HFFc6 (cell line): Measurements from ENCODE around the gene ITGA2B. TPM values are rescaled to one million over a fixed set of nuclear protein-coding genes. Genes with fewer than 3 reads are reported as not detected.

Experiments
- DNase-seq: peaks from one replicate; pipeline ENCODE4 v3.0.0-alpha.2; 2018
- H3K27ac Mint-ChIP-seq: 2 replicates; pipeline ENCODE4 v1.8.0; 2020; ENCODE audit warnings: mild to moderate bottlenecking, mixed read lengths
- H3K27me3 Mint-ChIP-seq: 2 replicates; pipeline ENCODE4 v1.8.0; 2021; ENCODE audit warnings: mild to moderate bottlenecking, moderate library complexity, mixed read lengths; ENCODE audit not compliant: insufficient read depth
- H3K36me3 Mint-ChIP-seq: 2 replicates; pipeline ENCODE4 v1.8.0; 2021; ENCODE audit warnings: low read depth, mixed read lengths
- H3K4me1 Mint-ChIP-seq: 2 replicates; pipeline ENCODE4 v1.8.0; 2020; ENCODE audit warnings: low read depth, mixed read lengths
- H3K4me3 Mint-ChIP-seq: 2 replicates; pipeline ENCODE4 v1.8.0; 2020; ENCODE audit warnings: mild to moderate bottlenecking, moderate library complexity, mixed read lengths
- H3K9me3 Mint-ChIP-seq: 2 replicates; pipeline ENCODE4 v1.8.0; 2020; ENCODE audit warnings: mild to moderate bottlenecking, mixed read lengths
- total RNA-seq, 6 experiments: library from RNA; stranded (reverse); fragmentation: NEBNext Ultra II Directional; extraction: Animal tissue kit (Norgen Biotek cat#: 25700); gene quantifications; 2 replicates in 1 of 6; 3 replicates in 5 of 6; pipeline ENCODE4 v1.2.3, GENCODE V29; 2021
- TF ChIP-seq, protein P1 (sequence below): fragments of 200-600 bp; sonication (generic); IDR thresholded peaks from 2 replicates; pipeline ENCODE4 v1.5.0; 2021; ENCODE audit warnings: antibody characterized with exemption, mild to moderate bottlenecking

Gene ITGA2B
- total RNA-seq, 6 experiments from 2014 or later: 0.18 to 0.19 TPM; not detected in 4

DNA sequence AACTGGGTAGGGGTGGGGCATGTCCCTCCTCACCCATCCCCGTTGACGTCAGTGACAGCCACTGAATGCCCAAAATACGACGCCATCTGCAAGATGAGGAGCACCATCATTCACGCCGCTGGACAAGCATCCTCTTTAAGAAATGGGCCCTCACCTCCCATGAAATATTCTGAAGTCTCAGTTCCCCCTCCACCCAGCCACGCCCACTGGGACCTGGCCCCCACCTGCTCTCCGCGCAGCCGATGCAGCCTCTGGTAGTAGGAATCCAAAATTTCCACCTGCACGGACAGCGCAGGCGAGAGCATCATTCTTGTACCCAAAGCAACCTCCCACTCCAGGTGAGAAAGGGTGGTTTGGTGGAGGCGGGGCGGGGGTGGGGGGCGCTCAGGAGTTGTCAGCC is 5.6 kb downstream of the ITGA2B start:
- H3K27ac Mint-ChIP-seq: no peak overlapping the region
- TF ChIP-seq, protein P1, sequence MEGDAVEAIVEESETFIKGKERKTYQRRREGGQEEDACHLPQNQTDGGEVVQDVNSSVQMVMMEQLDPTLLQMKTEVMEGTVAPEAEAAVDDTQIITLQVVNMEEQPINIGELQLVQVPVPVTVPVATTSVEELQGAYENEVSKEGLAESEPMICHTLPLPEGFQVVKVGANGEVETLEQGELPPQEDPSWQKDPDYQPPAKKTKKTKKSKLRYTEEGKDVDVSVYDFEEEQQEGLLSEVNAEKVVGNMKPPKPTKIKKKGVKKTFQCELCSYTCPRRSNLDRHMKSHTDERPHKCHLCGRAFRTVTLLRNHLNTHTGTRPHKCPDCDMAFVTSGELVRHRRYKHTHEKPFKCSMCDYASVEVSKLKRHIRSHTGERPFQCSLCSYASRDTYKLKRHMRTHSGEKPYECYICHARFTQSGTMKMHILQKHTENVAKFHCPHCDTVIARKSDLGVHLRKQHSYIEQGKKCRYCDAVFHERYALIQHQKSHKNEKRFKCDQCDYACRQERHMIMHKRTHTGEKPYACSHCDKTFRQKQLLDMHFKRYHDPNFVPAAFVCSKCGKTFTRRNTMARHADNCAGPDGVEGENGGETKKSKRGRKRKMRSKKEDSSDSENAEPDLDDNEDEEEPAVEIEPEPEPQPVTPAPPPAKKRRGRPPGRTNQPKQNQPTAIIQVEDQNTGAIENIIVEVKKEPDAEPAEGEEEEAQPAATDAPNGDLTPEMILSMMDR: no peak
- no peak for DNase-seq
- no peaks in the 10 kb centered on the region for H3K9me3 Mint-ChIP-seq
- no peaks in the 10 kb centered on the region for H3K36me3 Mint-ChIP-seq
- H3K4me3 Mint-ChIP-seq: no peak overlapping the region
- peaks cover 11% of the 10 kb centered on the region for H3K27me3 Mint-ChIP-seq
- H3K4me1 Mint-ChIP-seq: no peaks in the 10 kb centered on the region

DNA sequence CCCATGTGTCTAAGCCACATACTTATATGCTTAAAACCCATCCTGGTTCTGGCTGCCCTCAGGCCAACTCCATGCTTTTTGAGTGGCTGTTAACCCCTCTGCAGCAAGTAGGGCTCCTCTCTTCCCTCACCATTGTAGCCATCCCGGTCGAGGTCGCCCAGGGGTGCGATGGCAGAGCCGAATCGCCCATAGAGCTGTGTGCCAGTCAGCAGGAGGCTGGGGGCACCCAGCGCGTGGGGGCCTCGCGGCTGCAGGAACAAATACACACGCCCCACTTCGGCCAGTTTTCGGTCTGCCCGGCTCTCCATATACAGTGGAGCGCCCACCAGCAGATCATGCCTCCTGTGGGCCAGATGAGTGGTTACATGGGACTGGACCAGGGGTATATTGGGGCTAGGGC is 6.1 kb downstream of the ITGA2B start:
- Mint-ChIP-seq H3K9me3 (no peaks in the 10 kb centered on the region), H3K4me1 (no peaks in the 10 kb centered on the region), H3K27me3 (peaks cover 14% of the 10 kb centered on the region), H3K36me3 (no peaks in the 10 kb centered on the region), H3K27ac (no peak overlapping the region), H3K4me3 (no peak overlapping the region)
- no peak for DNase-seq
- TF ChIP-seq, protein P1: no peak

DNA sequence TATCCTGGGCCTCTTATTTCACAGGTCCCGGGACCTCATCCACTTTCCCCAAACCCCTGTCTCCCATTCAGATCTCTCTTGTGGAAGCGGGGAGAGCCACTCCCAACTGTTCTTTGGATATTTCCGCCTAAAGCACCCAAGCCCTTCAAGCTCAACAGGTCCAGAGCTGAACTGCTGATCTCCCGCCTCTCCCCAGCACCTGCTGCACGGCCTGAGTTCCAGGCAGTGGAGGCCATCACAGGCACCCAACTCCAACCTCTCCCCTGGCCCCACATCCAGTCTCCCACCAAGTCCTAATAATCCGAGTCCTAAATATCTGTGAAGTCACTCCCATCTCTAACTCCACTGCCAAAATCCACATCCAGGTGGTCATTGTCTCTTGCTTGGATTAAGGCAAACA is 6.5 kb downstream of the ITGA2B start:
- H3K36me3 Mint-ChIP-seq: no peaks in the 10 kb centered on the region
- no peak for DNase-seq
- H3K27ac Mint-ChIP-seq: no peak overlapping the region
- no peak overlapping the region for H3K4me3 Mint-ChIP-seq
- no peaks in the 10 kb centered on the region for H3K4me1 Mint-ChIP-seq
- peaks cover 14% of the 10 kb centered on the region for H3K27me3 Mint-ChIP-seq
- no peaks in the 10 kb centered on the region for H3K9me3 Mint-ChIP-seq
- TF ChIP-seq, protein P1: no peak

DNA sequence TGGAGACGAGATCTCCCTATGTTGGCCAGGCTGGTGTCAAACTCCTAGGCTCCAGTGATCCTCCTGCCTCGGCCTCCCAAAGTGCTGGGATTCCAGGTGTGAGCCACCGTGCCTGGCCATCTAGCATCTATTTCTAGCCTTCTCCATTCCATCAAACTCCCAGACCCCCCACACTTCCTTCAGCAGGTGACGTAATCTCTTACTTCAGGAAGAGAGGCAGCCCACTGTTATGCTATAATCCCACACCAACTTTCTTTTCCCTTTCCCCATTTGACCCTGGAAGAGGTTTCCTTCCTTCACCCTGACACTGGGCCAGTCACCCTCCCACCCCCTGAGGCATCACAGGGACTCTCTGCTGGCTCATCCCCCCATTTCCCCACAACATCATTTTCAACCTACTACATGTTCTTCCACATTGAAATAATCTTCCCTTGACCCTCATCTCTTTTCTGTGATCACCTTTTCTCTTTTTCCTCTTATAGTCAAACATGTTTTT is 7.6 kb downstream of the ITGA2B start:
- Mint-ChIP-seq H3K27ac (no peak overlapping the region), H3K36me3 (no peaks in the 10 kb centered on the region), H3K4me1 (no peaks in the 10 kb centered on the region), H3K4me3 (no peak overlapping the region), H3K27me3 (peaks cover 14% of the 10 kb centered on the region), H3K9me3 (no peaks in the 10 kb centered on the region)
- no peak for DNase-seq
- TF ChIP-seq, protein P1: no peak

DNA sequence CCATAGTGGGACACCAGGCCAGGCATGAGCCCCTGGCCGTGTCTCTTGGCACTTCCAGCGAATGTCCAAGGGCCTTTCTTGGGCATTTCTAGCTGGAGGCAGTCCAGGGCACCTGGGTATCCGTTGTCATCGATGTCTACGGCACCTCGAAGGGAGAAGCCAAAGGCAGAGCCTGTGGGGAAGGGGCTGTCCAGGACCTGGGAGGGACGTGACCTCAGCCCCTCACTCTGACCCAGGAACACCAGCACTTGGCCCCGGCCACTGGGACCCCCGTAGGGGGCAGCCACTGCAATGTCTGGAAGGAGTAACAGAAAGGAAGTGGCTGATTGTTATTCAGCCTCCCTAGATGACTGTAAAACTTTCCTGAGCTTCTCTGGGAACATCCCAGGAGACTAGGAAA is 8.7 kb downstream of the ITGA2B start:
- H3K27ac Mint-ChIP-seq: no peak overlapping the region
- H3K4me1 Mint-ChIP-seq: no peaks in the 10 kb centered on the region
- H3K36me3 Mint-ChIP-seq: no peaks in the 10 kb centered on the region
- peaks cover 14% of the 10 kb centered on the region for H3K27me3 Mint-ChIP-seq
- no peak overlapping the region for H3K4me3 Mint-ChIP-seq
- TF ChIP-seq, protein P1: no peak
- no peaks in the 10 kb centered on the region for H3K9me3 Mint-ChIP-seq
- DNase-seq: no peak

DNA sequence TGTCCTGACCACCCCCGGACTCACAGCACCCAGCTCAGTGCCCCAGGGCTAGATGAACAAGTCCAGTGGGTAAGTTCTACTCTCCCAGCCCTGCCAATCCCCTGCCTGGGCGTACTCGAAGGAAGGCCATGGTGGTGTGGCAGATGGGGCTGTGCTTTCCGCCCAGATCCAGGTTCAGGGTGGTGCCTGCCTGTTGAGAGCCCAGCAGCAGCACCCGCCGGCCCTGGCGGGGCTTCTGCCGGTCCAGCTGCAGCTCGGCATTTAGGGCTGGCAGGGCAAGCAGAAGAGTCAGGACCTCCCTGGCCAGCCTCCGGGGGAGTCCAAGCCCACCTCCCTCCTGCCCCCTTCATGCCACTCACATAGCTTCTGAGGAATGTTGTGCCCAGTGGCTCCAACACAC is 9.6 kb downstream of the ITGA2B start:
- DNase-seq: no peak
- TF ChIP-seq, protein P1: no peak
- Mint-ChIP-seq H3K27me3 (peaks cover 11% of the 10 kb centered on the region), H3K27ac (no peak overlapping the region), H3K4me1 (no peaks in the 10 kb centered on the region), H3K4me3 (no peak overlapping the region), H3K9me3 (no peaks in the 10 kb centered on the region), H3K36me3 (no peaks in the 10 kb centered on the region)
